ENCODE data around the gene KCTD13.

KCTD13 gene

DNA sequence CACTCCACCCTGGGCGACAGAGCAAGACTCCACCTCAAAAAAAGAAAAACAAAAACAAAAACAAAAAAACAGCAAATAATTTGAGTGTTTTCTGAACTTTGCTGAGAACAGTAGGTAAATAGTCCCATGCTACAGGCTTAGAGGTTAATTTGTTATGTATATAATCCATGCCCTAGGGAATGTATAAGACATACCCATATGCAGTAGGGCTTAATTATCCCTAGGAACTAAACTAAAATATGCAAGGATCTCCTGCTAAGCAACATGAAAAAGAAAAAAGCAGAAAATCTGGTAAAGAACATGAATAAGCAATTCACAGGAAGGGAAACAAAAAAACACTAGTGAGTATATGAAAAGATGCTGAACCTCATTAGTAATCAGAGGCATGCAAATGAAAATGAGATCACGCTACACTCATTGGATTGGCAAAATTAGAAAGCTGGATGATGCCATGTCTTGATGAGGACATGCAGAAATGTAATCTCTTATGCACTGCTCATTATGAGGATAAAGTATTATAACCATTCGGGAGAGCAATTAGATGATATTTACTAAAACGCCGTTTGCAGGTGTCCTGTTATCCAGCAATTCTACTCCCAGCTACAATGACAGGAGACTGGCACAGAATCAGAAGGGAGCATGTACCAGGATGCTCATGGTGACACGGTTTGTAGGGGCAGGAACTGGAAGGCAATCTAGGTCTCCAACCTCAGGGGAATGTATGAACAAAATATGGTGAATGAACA lies 5.6 kb downstream of the KCTD13 start:
- TF ChIP-seq CTCF (IDR thresholded peaks at IDR 0.05; ENCODE audit: unreplicated experiment in 3 of 3): no peak
- Mint-ChIP-seq H3K27me3 (ENCODE audit: low read depth) (no peaks in the 10 kb centered on the region), H3K27ac (no peak overlapping the region), H3K4me3 (no peak overlapping the region), H3K36me3 (ENCODE audit: low read depth) (peaks cover 43% of the 10 kb centered on the region), H3K9me3 (no peaks in the 10 kb centered on the region), H3K4me1 (peaks cover 17% of the 10 kb centered on the region)

GRCh38 chr16:29916979-29917378 lies 9.0 kb downstream of the KCTD13 start:
- no peaks in the 10 kb centered on the region for H3K4me1 Mint-ChIP-seq
- H3K27ac Mint-ChIP-seq: no peak overlapping the region
- H3K4me3 Mint-ChIP-seq: no peak overlapping the region
- no peaks in the 10 kb centered on the region for H3K9me3 Mint-ChIP-seq
- TF ChIP-seq CTCF (IDR thresholded peaks at IDR 0.05; ENCODE audit: unreplicated experiment in 3 of 3): no peak
- H3K27me3 Mint-ChIP-seq (ENCODE audit: low read depth): no peaks in the 10 kb centered on the region
- peaks cover 62% of the 10 kb centered on the region for H3K36me3 Mint-ChIP-seq (ENCODE audit: low read depth)

DNA sequence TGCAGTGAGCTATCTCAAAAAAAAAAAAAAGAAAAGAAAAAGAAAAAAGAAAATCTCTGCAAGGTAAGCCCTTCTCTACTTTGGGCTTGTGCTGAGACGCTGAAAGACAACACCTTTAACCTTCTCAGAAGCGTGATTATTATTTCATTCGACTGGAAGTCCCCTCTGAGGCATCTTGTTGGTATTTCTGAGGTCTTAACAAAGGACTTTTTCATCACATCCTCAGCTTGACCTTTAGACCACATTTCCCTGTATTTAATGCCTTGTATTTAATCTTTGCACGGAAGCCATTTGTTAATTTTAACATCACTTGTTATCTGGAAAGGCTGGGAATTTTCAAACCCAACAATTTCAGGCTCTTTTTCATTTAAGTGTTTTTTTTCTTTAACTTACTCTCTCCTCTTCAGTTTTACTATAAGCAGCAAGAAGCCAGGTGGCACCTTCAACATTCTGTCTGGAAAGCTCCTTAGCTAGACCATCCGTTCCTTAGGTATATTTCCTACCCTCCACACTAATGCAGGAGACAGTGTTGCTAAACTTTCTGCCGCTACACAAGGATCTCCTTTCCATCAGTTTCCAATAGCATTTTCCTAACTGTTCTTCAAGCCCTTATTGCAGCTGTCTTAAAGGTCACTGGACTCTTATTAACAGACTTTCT lies 10.3 kb downstream of the KCTD13 start:
- no peak for TF ChIP-seq CTCF (IDR thresholded peaks at IDR 0.05; ENCODE audit: unreplicated experiment in 3 of 3)
- no peaks in the 10 kb centered on the region for H3K27me3 Mint-ChIP-seq (ENCODE audit: low read depth)
- no peaks in the 10 kb centered on the region for H3K4me1 Mint-ChIP-seq

GRCh38 chr16:29913514-29913913 lies 12.5 kb downstream of the KCTD13 start:
- H3K36me3 Mint-ChIP-seq (ENCODE audit: low read depth): peaks cover 46% of the 10 kb centered on the region
- H3K4me3 Mint-ChIP-seq: no peak overlapping the region
- no peaks in the 10 kb centered on the region for H3K9me3 Mint-ChIP-seq
- TF ChIP-seq CTCF (IDR thresholded peaks at IDR 0.05; ENCODE audit: unreplicated experiment in 3 of 3): no peak
- no peak overlapping the region for H3K27ac Mint-ChIP-seq
- no peaks in the 10 kb centered on the region for H3K27me3 Mint-ChIP-seq (ENCODE audit: low read depth)
- H3K4me1 Mint-ChIP-seq: no peaks in the 10 kb centered on the region

More for the DNA sequence above, 10.3 kb downstream of the KCTD13 start:
- no peak overlapping the region for H3K4me3 Mint-ChIP-seq
- no peaks in the 10 kb centered on the region for H3K9me3 Mint-ChIP-seq
- peaks cover 55% of the 10 kb centered on the region for H3K36me3 Mint-ChIP-seq (ENCODE audit: low read depth)
- no peak overlapping the region for H3K27ac Mint-ChIP-seq

DNA sequence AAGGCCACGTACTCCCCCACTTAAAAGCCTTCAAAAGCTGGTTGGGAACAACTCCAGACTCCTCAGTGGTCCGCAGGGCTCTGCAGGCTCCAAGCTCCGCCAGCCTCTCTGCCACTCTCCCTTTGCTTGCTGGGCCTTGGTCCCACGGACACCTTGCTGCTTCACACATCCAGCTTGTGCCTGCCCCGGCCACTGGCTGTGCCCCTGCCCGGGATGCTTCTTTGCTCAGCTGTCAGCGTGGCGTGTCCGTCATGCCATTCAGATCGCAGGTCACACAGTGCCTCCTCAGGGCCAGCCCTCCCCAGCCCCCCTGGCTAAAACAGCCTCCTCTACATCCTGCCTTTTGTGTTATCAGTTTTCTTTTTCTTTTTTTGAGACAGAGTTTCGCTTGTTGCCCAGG lies 13.9 kb downstream of the KCTD13 start:
- Mint-ChIP-seq H3K4me1 (no peaks in the 10 kb centered on the region), H3K4me3 (no peak overlapping the region), H3K36me3 (ENCODE audit: low read depth) (peaks cover 41% of the 10 kb centered on the region), H3K27ac (no peak overlapping the region), H3K27me3 (ENCODE audit: low read depth) (no peaks in the 10 kb centered on the region), H3K9me3 (no peaks in the 10 kb centered on the region)
- no peak for TF ChIP-seq CTCF (IDR thresholded peaks at IDR 0.05; ENCODE audit: unreplicated experiment in 3 of 3)

GRCh38 chr16:29911676-29912010 lies 14.4 kb downstream of the KCTD13 start:
- peaks cover 36% of the 10 kb centered on the region for H3K36me3 Mint-ChIP-seq (ENCODE audit: low read depth)
- no peaks in the 10 kb centered on the region for H3K27me3 Mint-ChIP-seq (ENCODE audit: low read depth)
- no peak overlapping the region for H3K27ac Mint-ChIP-seq
- H3K4me3 Mint-ChIP-seq: no peak overlapping the region
- TF ChIP-seq CTCF (IDR thresholded peaks at IDR 0.05; ENCODE audit: unreplicated experiment in 3 of 3): no peak
- no peaks in the 10 kb centered on the region for H3K4me1 Mint-ChIP-seq
- no peaks in the 10 kb centered on the region for H3K9me3 Mint-ChIP-seq

Measured in nephron (organoid).